ENCODE data around the gene NDFIP1. TPM values are rescaled to one million over a fixed set of nuclear protein-coding genes. Genes with fewer than 3 reads are reported as not detected.

Gene NDFIP1
- total RNA-seq, 2 experiments from 2014 or later, result 185 to 192 TPM

GRCh38 chr5:142133330-142134206, 25.0 kb downstream of the NDFIP1 start:
- no peak overlapping the region for H3K27ac Mint-ChIP-seq
- H3K27me3 ChIP-seq (ENCODE audit: control insufficient read depth in 1 of 2, insufficient read depth in 2 of 2, low read length in 2 of 2), result no peaks in the 10 kb centered on the region
- ATAC-seq (ENCODE audit: poor library complexity) (no peak), DNase-seq (no peak)
- intact Hi-C loops (cut with DNase I, micrococcal nuclease), result loop anchor here in 1 of 2 experiments (5.0 kb wide), 1 partner anchor 36 kb away; no protein-coding TSS in a partner anchor
- H3K4me1 Mint-ChIP-seq (ENCODE audit: low read depth), result peaks cover 48% of the 10 kb centered on the region
- TF ChIP-seq, protein P1, sequence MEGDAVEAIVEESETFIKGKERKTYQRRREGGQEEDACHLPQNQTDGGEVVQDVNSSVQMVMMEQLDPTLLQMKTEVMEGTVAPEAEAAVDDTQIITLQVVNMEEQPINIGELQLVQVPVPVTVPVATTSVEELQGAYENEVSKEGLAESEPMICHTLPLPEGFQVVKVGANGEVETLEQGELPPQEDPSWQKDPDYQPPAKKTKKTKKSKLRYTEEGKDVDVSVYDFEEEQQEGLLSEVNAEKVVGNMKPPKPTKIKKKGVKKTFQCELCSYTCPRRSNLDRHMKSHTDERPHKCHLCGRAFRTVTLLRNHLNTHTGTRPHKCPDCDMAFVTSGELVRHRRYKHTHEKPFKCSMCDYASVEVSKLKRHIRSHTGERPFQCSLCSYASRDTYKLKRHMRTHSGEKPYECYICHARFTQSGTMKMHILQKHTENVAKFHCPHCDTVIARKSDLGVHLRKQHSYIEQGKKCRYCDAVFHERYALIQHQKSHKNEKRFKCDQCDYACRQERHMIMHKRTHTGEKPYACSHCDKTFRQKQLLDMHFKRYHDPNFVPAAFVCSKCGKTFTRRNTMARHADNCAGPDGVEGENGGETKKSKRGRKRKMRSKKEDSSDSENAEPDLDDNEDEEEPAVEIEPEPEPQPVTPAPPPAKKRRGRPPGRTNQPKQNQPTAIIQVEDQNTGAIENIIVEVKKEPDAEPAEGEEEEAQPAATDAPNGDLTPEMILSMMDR (IDR thresholded peaks at IDR 0.05), result no peak
- H3K4me3 Mint-ChIP-seq, result no peak overlapping the region
- no peaks in the 10 kb centered on the region for H3K27me3 Mint-ChIP-seq
- no peak overlapping the region for H3K4me3 ChIP-seq (ENCODE audit: low read length)
- H3K27ac ChIP-seq (ENCODE audit: low read depth in 1 of 2, low read length in 2 of 2), result no peak overlapping the region
- H3K4me1 ChIP-seq (ENCODE audit: insufficient read depth, low read length), result peaks cover 14% of the 10 kb centered on the region
- POLR2A ChIA-PET, result interaction anchor here (1.8 kb wide), 1 partner anchor 24 kb away, joined by 5 read pairs; no protein-coding TSS in a partner anchor
- H3K36me3 ChIP-seq (ENCODE audit: insufficient read depth, low read length), result peaks cover 60% of the 10 kb centered on the region
- no peaks in the 10 kb centered on the region for H3K9me3 Mint-ChIP-seq
- no peaks in the 10 kb centered on the region for H3K9me3 ChIP-seq (ENCODE audit: control insufficient read depth in 1 of 2, insufficient read depth in 1 of 2, low read length in 2 of 2)
- peaks cover 54% of the 10 kb centered on the region for H3K36me3 Mint-ChIP-seq (ENCODE audit: low read depth)
- CTCF ChIA-PET, result no interaction called here

GRCh38 chr5:142134331-142135010, 25.9 kb downstream of the NDFIP1 start:
- Histone ChIP-seq H3K27me3 (ENCODE audit: control insufficient read depth in 1 of 2, insufficient read depth in 2 of 2, low read length in 2 of 2) (no peaks in the 10 kb centered on the region), H3K27ac (ENCODE audit: low read depth in 1 of 2, low read length in 2 of 2) (no peak overlapping the region), H3K36me3 (ENCODE audit: insufficient read depth, low read length) (peaks cover 66% of the 10 kb centered on the region), H3K9me3 (ENCODE audit: control insufficient read depth in 1 of 2, insufficient read depth in 1 of 2, low read length in 2 of 2) (no peaks in the 10 kb centered on the region), H3K4me3 (ENCODE audit: low read length) (no peak overlapping the region), H3K4me1 (ENCODE audit: insufficient read depth, low read length) (peaks cover 11% of the 10 kb centered on the region)
- DNase-seq (no peak), ATAC-seq (ENCODE audit: poor library complexity) (no peak)
- POLR2A ChIA-PET, result interaction anchor here (1.8 kb wide), 1 partner anchor 25 kb away, joined by 5 read pairs; no protein-coding TSS in a partner anchor
- no peaks in the 10 kb centered on the region for H3K27me3 Mint-ChIP-seq
- H3K4me3 Mint-ChIP-seq, result no peak overlapping the region
- no peaks in the 10 kb centered on the region for H3K9me3 Mint-ChIP-seq
- H3K27ac Mint-ChIP-seq, result no peak overlapping the region
- H3K4me1 Mint-ChIP-seq (ENCODE audit: low read depth), result peaks cover 39% of the 10 kb centered on the region
- TF ChIP-seq, protein P1 (IDR thresholded peaks at IDR 0.05), result no peak
- intact Hi-C loops (cut with DNase I, micrococcal nuclease), result loop anchor here in 1 of 2 experiments (5.0 kb wide), 1 partner anchor 37 kb away; no protein-coding TSS in a partner anchor
- peaks cover 50% of the 10 kb centered on the region for H3K36me3 Mint-ChIP-seq (ENCODE audit: low read depth)
- CTCF ChIA-PET, result no interaction called here

DNA sequence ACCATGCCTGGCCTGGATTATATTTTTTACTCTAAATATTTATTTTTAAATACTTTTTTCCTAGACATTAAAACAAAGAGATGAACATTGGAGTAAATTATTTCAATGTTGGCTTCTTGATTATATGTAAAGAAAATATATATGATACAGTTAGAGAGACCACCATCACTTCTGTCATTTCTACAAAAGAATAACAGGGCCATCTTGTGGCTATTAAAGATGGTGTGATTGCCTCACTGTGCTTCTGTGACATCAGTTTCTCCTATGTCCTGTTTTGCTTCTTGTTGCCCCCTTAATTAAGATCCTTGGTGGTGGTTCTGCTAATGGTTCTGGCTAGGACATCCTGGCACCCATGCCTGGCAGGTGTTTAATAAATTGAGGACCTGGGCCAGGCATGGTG, 32.9 kb downstream of the NDFIP1 start:
- Mint-ChIP-seq H3K9me3 (no peaks in the 10 kb centered on the region), H3K4me1 (ENCODE audit: low read depth) (peaks cover 12% of the 10 kb centered on the region), H3K4me3 (no peak overlapping the region), H3K27ac (no peak overlapping the region), H3K36me3 (ENCODE audit: low read depth) (peaks cover 46% of the 10 kb centered on the region), H3K27me3 (no peaks in the 10 kb centered on the region)
- Histone ChIP-seq H3K4me1 (ENCODE audit: insufficient read depth, low read length) (no peaks in the 10 kb centered on the region), H3K27ac (ENCODE audit: low read depth in 1 of 2, low read length in 2 of 2) (no peak overlapping the region), H3K4me3 (ENCODE audit: low read length) (no peak overlapping the region), H3K36me3 (ENCODE audit: insufficient read depth, low read length) (peaks cover 78% of the 10 kb centered on the region), H3K9me3 (ENCODE audit: control insufficient read depth in 1 of 2, insufficient read depth in 1 of 2, low read length in 2 of 2) (no peaks in the 10 kb centered on the region), H3K27me3 (ENCODE audit: control insufficient read depth in 1 of 2, insufficient read depth in 2 of 2, low read length in 2 of 2) (no peaks in the 10 kb centered on the region)
- ATAC-seq (ENCODE audit: poor library complexity) (no peak), DNase-seq (peak in 1 of 14 experiments; percentile 11)
- ChIA-PET CTCF (interaction anchor here (1.3 kb wide), 1 partner anchor 129 kb away, joined by 3 read pairs; no protein-coding TSS in a partner anchor), POLR2A (interaction anchor here (0.6 to 0.7 kb wide), 2 partner anchors 149 to 208 kb away, joined by 3 to 4 read pairs; no protein-coding TSS in a partner anchor)
- TF ChIP-seq, protein P1 (IDR thresholded peaks at IDR 0.05), result no peak
- intact Hi-C loops (cut with DNase I, micrococcal nuclease), result loop anchor here (2.0 to 10.0 kb wide), 3 partner anchors 34 to 451 kb away; partner anchors contain the start of gene NDFIP1 (in 2 of the 2)
